GM19035 (cell line): ENCODE data around the gene GNA12.

Experiments used
- ATAC-seq: cut with Tn5 transposase; IDR thresholded peaks from one replicate; pipeline ENCODE4 v1.9.1; 2021; ENCODE audit not compliant: unreplicated experiment

Gene GNA12

GRCh38 chr7:2717293-2718261, 126.5 kb downstream of the GNA12 start:
- no peak for ATAC-seq

DNA sequence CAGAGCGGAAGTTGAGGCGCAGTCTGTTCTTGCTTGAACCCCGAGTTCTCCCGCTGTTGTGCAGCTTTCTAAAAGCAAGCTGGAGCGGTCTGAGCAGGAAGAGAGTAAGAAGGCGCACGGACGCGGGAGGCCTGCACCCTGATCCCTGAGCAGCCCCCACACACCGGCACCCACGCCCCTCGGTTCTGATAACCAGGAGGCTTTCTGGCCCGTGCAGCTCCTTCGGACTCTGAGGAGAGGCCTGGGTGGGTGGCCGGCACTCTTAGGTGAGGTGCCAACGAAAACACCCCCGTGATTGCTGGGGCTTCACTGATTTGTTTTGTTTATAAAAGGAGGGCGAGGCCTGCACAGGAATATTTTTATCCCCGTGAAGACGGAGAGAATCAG, 127.2 kb downstream of the GNA12 start:
- no peak for ATAC-seq

GRCh38 chr7:2716488-2716887, 127.6 kb downstream of the GNA12 start:
- no peak for ATAC-seq

- no peak for ATAC-seq
Observed at GRCh38 chr7:2715341-2716231, 128.5 kb downstream of the GNA12 start.

DNA sequence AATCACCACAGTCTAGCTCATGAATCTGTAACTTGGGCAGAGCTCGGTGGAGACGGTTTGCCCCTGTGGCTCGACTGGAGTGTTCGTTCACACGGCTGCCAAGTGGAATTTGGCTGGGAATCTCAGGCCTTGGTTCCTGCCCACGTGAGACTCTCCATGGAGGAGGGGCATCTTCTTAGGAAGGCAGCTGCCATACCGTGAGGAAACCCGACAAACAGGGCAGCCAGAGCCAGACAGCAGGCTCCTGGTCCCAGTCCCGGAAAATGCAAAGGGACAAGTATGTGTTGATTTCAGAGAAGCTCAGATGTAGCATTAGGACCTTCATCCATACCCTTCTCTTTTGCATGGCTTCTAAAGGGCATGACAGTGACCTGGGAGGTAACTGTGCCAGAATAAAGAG, 129.5 kb downstream of the GNA12 start:
- no peak for ATAC-seq

GRCh38 chr7:2713978-2714377, 130.1 kb downstream of the GNA12 start:
- no peak for ATAC-seq

DNA sequence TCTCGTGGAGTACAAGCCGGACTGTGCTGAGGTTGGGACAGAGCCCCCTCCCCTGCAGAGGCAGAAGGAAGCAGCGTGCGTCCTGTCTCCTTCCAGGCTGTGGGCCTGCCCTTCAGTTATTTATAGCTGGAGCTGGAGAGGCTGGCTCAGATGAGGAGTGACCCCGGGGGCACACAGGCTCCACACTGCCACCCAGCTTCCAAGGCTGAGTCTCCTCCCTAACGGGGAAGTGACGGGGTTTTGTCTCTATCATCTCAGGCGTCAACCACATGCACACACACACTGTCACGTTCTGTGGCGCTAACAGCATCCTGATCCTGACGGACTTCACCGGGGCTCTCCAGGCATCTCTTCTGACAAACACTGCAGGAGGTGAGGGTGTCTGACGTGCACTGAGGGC, 130.7 kb downstream of the GNA12 start:
- ATAC-seq: no peak

DNA sequence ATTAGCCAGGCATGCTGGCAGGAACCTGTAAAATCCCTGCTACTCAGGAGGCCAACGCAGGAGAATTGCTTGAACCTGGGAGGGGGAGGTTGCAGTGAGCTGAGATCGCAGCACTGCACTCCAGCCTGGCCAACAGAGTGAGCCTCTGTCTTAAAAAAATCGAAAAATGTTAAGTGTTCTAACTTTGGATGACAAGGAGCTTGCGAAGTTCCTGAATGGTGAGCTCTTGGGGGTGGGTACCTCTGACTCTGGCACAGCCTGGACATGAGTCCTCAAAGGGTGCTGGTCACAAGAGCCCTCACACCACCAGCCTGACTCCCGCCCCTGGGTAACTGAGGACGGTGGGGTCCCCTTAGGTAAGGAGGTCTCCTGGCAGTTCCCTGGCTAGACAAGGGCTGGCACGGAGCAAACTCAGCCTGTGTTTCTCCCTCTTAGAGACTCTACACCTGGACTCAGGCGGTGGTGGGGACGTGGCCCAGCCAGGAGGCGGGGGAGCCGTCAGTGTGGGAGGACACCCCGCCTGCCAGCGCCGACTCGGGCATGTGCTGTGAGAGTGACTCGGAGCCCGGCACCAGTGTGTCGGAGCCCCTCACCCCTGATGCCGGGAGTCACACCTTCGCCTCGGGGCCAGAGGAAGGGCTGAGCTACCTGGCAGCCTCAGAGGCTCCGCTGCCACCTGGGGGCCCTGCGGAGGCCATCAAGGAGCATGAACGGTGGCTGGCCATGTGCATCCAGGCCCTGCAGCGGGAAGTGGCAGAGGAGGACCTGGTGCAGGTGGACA, 132.0 kb downstream of the GNA12 start:
- no peak for ATAC-seq

- no peak for ATAC-seq
Observed at GRCh38 chr7:2710901-2711551, 133.1 kb downstream of the GNA12 start.

GRCh38 chr7:2710286-2710655, 133.8 kb downstream of the GNA12 start:
- ATAC-seq: peak; percentile 50

DNA sequence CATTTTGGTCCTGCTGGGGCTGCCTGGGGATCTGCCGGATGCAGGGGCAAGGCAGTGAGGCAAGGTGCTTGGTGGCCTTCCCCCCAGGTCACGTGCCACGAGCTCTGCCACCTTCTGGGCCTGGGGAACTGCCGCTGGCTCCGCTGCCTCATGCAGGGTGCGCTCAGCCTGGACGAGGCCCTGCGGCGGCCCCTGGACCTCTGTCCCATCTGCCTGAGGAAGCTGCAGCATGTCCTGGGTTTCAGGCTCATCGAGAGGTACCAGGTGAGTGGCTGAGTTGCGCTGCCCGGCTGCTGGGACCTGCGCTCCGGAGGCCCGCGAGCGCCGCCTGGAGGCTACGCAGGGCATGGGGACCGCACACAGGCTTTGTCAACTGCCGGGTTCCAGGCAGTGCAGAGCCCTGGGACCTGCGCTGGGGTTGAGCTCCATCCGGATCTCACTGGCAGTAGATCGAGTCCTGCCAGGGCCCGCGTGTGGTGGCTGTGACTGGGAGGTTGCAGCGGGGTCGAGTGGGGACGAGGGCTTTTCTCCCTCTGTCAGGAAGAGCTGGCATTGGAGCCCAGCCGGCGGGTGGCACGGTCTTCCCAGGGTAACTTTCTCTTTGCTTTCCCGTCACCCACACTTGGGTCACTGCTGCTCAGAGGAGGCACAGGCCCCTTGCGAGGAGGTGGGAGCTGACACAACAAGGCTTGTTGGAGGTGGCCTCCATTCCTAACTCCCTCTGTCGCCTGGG, 134.4 kb downstream of the GNA12 start:
- peak; percentile 81 for ATAC-seq

DNA sequence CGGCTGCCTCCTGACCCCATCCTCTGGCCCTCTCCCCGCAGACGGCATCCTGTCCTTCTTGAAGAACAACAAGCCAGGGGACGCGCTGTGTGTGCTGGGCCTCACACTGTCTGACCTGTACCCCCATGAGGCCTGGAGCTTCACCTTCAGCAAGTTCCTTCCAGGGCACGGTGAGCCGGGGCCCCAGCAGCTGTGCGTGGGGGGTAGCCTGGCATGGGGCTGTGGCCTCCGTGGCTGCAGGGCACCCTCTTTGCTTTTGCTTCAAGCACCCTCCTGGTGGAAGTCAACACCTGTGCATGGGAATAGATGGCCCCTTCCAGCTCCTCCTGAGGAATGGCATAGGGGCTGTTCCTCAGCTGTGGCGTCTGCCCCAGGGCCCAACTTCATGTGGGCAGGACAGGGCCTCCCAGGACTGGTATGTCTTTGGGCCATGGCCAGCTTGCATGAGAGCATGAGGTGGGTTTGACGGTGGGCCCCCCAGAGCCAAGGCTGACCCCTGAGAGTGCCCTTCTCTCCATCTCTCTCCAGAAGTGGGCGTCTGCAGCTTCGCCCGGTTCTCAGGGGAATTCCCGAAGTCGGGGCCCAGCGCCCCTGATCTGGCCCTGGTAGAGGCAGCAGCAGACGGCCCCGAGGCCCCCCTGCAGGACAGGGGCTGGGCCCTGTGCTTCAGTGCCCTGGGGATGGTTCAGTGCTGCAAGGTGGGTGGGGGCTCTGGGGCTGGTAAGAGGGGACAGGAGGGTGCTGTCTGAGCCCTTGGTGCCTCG, 135.4 kb downstream of the GNA12 start:
- no peak for ATAC-seq

DNA sequence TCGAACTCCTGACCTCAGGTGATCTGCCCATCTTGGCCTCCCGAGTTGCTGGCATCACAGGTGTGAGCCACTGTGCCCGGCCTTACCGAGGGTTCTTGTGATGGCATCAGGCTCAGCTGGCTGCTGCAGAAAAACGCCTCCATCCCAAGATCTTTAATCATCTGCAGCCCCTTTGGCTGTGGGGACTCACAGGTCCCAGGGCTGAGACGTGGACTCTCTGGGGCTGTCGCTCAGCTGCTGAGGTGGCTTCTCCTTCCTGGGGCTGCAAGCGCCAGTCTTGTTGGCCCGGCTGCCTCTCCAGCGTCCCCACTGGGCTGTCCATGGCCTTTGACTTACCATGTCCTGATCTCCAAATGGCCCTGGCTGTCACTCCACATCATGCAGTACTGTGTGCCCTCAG, 136.1 kb downstream of the GNA12 start:
- ATAC-seq: no peak

DNA sequence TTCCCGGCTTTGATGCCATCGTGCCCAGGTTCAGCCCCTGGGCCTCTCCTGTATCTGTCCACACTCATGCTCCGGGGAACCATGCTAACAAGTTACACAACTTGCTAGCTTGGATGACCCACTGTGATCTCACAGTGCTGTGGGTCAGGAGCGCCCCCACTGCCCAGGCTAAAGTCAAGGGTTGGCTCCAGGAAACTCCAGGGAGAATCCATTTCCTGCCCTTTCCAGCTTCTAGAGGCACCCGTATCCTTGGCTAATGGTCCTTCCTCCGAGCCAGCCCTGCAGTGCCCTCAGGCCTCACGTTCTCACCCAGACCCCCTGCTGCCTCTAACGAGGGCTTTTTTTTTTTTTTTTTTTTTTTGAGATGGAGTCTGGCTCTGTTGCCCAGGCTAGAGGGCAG, 136.6 kb downstream of the GNA12 start:
- ATAC-seq: no peak

GRCh38 chr7:2706685-2707126, 137.4 kb downstream of the GNA12 start:
- no peak for ATAC-seq

DNA sequence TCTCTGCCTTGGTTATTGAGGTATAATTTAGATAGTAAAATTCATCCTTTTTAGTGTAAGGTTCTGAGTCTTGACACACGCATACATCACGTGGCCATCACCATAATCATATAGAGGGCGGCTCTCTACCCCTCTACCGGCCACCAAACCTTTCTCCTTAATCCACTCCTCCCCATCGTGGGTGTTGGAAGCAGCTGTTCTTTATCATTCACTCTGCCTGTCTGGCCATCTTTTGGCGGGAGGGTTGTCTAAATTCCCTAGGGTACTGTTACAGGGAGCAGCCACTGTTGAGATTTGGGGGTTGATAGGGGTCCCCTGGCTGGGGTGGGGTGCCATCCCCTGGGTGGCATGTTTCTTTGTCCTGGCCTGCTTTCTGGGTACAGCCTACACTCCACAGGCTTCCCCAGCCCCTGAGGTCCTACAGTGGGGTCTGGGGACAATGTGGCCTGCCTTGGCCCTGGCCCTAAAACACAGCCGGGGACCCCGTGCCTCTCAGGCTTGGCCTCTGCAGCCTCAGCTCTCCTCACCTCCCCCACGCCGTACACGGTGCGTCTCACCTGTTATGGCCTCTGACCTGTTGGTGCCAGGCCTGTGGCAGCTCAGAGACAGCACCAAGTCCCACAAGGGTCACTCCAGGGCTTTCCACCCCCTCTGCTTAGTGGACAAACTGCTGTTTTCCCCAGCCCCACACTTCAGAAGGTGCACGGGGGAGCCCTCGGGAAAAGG, 138.6 kb downstream of the GNA12 start:
- no peak for ATAC-seq

DNA sequence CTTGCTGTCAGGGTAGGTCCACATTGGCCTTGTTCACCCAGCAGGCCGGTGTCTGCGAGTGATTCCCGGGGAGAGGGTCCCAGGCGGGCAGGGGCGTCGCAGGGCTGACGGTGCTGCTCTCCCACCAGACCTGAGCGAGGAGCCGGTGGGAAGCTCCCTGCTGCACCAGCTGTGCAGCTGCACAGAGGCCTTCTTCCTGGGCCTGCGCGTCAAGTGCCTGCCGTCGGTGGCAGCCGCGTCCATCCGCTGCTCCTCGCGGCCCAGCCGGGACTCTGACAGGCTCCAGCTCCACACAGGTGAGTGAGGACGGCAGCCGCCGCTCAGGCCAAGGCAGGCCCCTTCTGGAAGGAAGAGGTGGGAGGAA, 141.5 kb downstream of the GNA12 start:
- ATAC-seq: no peak

- ATAC-seq: no peak
Observed at GRCh38 chr7:2701832-2702593, 142.1 kb downstream of the GNA12 start.
